Body of pancreas (tissue), 4 donors: ENCODE data around the gene C4A. TPM values are rescaled to one million over a fixed set of nuclear protein-coding genes. Genes with fewer than 3 reads are reported as not detected.

Experiments used
- ATAC-seq: fragments of 150-250 bp; one replicate; pipeline ENCODE4 v1.9.1; 2016
- DNase-seq, 4 donors: peaks; one replicate each; pipeline ENCODE4 v3.0.0-alpha.2; 2019
- H3K27ac ChIP-seq, 4 donors: fragments of 200-600 bp; sonication (generic); 1 replicate in 3 of 4; 2 replicates in 1 of 4; pipeline versions ENCODE4 v1.5.1 to v1.6.1; 2016 to 2019; ENCODE audit warnings: mild to moderate bottlenecking in 1 of 4, mixed read lengths in 1 of 4, moderate library complexity in 1 of 4
- H3K27me3 ChIP-seq, 2 donors: fragments of 200-600 bp; sonication (generic); one replicate each; pipeline ENCODE4 v1.6.0; 2016; ENCODE audit warnings: mild to moderate bottlenecking in 1 of 2
- H3K36me3 ChIP-seq, 2 donors: fragments of 200-600 bp; sonication (generic); replicated peaks in 1 of 2; 2 replicates each; pipeline ENCODE4 v1.5.1; 2016; ENCODE audit warnings: low read depth in 2 of 2; ENCODE audit not compliant: insufficient read depth in 1 of 2
- H3K4me1 ChIP-seq: fragments of 200-600 bp; sonication (generic); one replicate; pipeline ENCODE4 v1.6.0; 2016
- H3K4me3 ChIP-seq, 2 donors: fragments of 200-600 bp; sonication (generic); 1 replicate in 1 of 2; 2 replicates in 1 of 2; pipeline ENCODE4 v1.5.1; 2016 to 2019
- H3K9me3 ChIP-seq, 3 donors: fragments of 200-600 bp; sonication (generic); 1 replicate in 2 of 3; 2 replicates in 1 of 3; pipeline ENCODE4 v1.5.1; 2016
- CTCF ChIP-seq, 7 experiments: fragments of 450-650 bp in 4 of 7; fragments of 200-600 bp in 3 of 7; sonication (generic) in 3 of 7; IDR thresholded peaks; one replicate each; pipeline ENCODE4 v1.5.1; 2016 to 2019; ENCODE audit warnings: antibody characterized with exemption in 7 of 7
- POLR2A ChIP-seq, 3 donors: fragments of 450-650 bp; IDR thresholded peaks; one replicate each; pipeline ENCODE4 v1.6.1; 2016; ENCODE audit warnings: antibody characterized with exemption in 3 of 3, mild to moderate bottlenecking in 2 of 3
- WGBS, 2 donors: methylation state at CpG; one replicate each; pipeline ENCODE4 v1.1.5; 2017; 5-methylcytosine and 5-hydroxymethylcytosine counted together
- intact Hi-C: fragments of 100-400 bp; cut with DNase I; formaldehyde crosslinking; loops from one replicate; pipeline ENCODE4 v1.15.1; 2023
- total RNA-seq, 2 donors: library from RNA; depleted of rRNA; stranded (reverse); fragments of >200 nt; gene quantifications; one replicate each; pipeline ENCODE4 v1.1.0, GENCODE V29; 2016

Gene C4A
- total RNA-seq, 2 donors from 2014 or later, result 60.3 to 65.9 TPM

GRCh38 chr6:31947070-31947675 lies 34.7 kb upstream of the C4A start:
- peak overlapping the region in 2 of 4 donors; percentile 88 for H3K27ac ChIP-seq
- 75 to 85% methylated on average over 22 to 24 of the region's 24 CpGs for WGBS, 2 donors
- no peak overlapping the region for H3K4me3 ChIP-seq
- H3K4me1 ChIP-seq, result peaks cover 16% of the 10 kb centered on the region
- no peaks in the 10 kb centered on the region for H3K27me3 ChIP-seq
- no peaks in the 10 kb centered on the region for H3K9me3 ChIP-seq
- DNase-seq, result no peak
- intact Hi-C loops, result no loop called here
- H3K36me3 ChIP-seq, result no peaks in the 10 kb centered on the region
- ATAC-seq, result no peak
- TF ChIP-seq CTCF (IDR thresholded peaks at IDR 0.05) (no peak), POLR2A (IDR thresholded peaks at IDR 0.05) (no peak)

GRCh38 chr6:31947864-31948263 lies 34.0 kb upstream of the C4A start:
- 59 to 76% methylated on average over 4 of the region's 4 CpGs for WGBS, 2 donors
- DNase-seq, result no peak
- intact Hi-C loops, result no loop called here
- H3K4me1 ChIP-seq, result peaks cover 16% of the 10 kb centered on the region
- peaks cover 0 to 1% of the 10 kb centered on the region in 2 donors for H3K36me3 ChIP-seq
- H3K27me3 ChIP-seq, result no peaks in the 10 kb centered on the region
- TF ChIP-seq CTCF (IDR thresholded peaks at IDR 0.05), result no peak
- TF ChIP-seq POLR2A (IDR thresholded peaks at IDR 0.05), result no peak
- no peak overlapping the region for H3K27ac ChIP-seq
- ATAC-seq, result no peak
- no peaks in the 10 kb centered on the region for H3K9me3 ChIP-seq
- H3K4me3 ChIP-seq, result no peak overlapping the region

- no peak for DNase-seq
- Histone ChIP-seq H3K36me3 (peaks cover 0 to 3% of the 10 kb centered on the region in 2 donors), H3K27ac (no peak overlapping the region), H3K9me3 (no peaks in the 10 kb centered on the region), H3K27me3 (no peaks in the 10 kb centered on the region), H3K4me3 (no peak overlapping the region), H3K4me1 (peaks cover 16% of the 10 kb centered on the region)
- no peak for ATAC-seq
- no peak for TF ChIP-seq CTCF (IDR thresholded peaks at IDR 0.05)
- 48 to 50% methylated on average over 5 of the region's 5 CpGs for WGBS, 2 donors
- intact Hi-C loops, result no loop called here
These were observed 33.6 kb upstream of the C4A start for GRCh38 chr6:31948306-31948705.

- ATAC-seq, result no peak
- 83 to 86% methylated on average over 5 to 6 of the region's 6 CpGs for WGBS, 2 donors
- H3K4me3 ChIP-seq, result no peak overlapping the region
- H3K9me3 ChIP-seq, result no peaks in the 10 kb centered on the region
- DNase-seq, result no peak
- H3K27me3 ChIP-seq, result no peaks in the 10 kb centered on the region
- H3K4me1 ChIP-seq, result peaks cover 16% of the 10 kb centered on the region
- H3K27ac ChIP-seq, result no peak overlapping the region
- intact Hi-C loops, result no loop called here
- H3K36me3 ChIP-seq, result peaks cover under 1 to 8% of the 10 kb centered on the region in 2 donors
- TF ChIP-seq POLR2A (IDR thresholded peaks at IDR 0.05) (no peak), CTCF (IDR thresholded peaks at IDR 0.05) (no peak)
These were observed 33.0 kb upstream of the C4A start for GRCh38 chr6:31948753-31949413.
